Activated T-cell treated with anti-CD3 and anti-CD28 coated beads for 24 hours (primary cell): ENCODE data around the gene OR51M1.
"Not testable (repeated sequence)": the region's sequence is repeated elsewhere in the genome, so short reads cannot be mapped to it uniquely, and the experiment has no call there.

Experiments used
- DNase-seq: peaks from one replicate; pipeline ENCODE4 v3.0.0-alpha.2; 2020; ENCODE audit warnings: low read depth

The OR51M1 gene, protein sequence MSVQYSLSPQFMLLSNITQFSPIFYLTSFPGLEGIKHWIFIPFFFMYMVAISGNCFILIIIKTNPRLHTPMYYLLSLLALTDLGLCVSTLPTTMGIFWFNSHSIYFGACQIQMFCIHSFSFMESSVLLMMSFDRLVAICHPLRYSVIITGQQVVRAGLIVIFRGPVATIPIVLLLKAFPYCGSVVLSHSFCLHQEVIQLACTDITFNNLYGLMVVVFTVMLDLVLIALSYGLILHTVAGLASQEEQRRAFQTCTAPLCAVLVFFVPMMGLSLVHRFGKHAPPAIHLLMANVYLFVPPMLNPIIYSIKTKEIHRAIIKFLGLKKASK

DNA sequence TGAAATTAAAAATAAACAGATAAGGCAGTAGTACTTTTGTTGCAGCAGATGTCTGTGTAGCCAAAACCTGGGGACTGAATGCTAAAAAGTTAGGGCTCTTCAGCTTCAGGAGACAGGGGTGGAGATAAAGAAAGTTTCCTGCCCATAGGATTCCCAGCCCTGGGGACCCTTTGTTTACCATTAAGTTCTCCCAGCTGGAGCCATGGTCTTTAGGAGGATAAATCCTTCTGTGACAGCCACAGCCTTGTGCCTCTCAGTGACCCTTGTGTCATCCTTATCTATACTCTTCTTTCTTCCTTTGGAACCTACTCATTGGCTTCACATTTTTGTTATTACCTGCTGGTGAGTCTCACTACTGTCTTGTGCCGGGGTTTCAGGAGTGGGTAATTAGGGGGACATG is at the start of gene OR51M1:
TSS of gene OR51M1 (plus strand) at position 237 of the 400 bp plus-strand sequence. CDS start 5,587 bp downstream, outside the sequence.
- no peak for DNase-seq

DNA sequence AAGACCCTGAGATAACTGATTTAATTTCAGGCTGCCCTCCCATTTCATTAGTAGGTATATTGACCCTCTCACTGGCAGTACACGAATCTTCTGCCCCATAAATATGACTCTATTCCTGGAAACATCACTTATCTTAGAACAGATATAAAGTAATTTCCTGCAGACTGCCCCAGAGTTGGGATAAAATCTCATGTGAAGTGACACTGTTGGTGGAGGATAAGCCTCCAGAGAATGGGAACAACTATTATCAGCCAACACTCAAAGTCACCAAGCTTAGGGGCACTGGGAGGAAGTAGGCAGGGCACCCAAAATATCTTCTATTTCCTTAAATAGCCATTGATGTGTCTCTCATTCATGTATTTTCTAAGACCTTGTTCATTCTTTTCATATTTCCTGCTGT is 48.4 kb upstream of the OR51M1 start:
- no peak for DNase-seq

DNA sequence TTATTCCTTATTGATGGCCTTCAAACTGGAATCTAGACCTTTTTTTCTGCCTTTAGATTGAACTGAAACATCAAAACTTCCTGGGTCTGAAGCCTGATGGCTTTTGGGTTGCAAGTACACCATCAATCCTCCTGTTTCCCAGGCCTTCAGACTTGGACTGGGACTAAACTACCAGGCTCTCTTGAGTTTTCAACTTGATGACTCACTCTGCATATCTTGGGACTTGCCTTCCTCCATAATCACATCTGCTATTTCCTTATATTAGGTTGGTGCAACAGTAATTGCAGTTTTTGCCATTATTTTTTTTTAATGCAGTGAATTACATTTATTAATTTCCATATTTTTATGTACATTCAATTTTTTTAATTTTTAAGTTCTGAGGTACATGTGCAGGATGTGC is 47.3 kb upstream of the OR51M1 start:
- DNase-seq = no peak

DNA sequence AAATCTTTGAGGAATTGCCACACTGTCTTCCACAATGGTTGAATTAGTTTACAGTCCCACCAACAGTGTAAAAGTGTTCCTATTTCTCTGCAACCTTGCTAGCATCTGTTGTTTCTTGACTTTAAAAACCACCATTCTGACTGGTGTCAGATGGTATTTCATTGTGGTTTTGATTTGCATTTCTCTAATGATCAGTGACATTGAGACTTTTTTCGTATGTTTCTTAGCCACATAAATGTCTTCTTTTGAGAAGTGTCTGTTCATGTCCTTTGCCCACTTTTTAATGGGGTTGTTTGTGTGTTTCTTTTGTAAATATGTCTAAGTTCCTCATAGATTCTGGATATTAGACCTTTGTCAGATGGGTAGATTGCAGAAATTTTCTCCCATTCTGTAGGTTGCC is 46.4 kb upstream of the OR51M1 start:
- DNase-seq = not testable (repeated sequence)

DNA sequence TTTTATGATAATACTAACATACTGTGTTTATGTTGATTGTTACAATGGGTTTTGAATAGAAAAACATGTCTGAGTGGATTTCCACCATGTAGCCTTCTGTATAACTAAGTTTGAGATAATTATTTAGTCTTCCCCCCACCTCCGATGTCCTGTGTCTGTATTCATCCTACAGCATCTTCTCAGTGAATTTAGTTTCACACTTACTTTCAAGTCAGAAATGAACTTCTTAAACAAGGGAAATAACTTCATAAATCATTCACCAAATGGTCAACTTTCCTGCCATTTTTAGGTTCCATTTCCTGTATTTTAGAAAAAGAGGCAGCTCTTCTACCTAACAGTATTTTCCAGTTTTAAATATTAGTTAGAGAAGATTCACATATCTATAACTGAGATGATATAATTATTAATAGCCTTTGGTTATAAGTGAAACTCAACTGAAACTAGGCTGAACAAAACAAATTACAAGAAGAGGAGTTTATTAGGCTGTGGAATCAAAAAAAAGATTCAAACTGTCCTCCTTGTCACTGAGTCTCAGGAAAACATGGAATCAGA is 43.8 kb upstream of the OR51M1 start:
- no peak for DNase-seq

DNA sequence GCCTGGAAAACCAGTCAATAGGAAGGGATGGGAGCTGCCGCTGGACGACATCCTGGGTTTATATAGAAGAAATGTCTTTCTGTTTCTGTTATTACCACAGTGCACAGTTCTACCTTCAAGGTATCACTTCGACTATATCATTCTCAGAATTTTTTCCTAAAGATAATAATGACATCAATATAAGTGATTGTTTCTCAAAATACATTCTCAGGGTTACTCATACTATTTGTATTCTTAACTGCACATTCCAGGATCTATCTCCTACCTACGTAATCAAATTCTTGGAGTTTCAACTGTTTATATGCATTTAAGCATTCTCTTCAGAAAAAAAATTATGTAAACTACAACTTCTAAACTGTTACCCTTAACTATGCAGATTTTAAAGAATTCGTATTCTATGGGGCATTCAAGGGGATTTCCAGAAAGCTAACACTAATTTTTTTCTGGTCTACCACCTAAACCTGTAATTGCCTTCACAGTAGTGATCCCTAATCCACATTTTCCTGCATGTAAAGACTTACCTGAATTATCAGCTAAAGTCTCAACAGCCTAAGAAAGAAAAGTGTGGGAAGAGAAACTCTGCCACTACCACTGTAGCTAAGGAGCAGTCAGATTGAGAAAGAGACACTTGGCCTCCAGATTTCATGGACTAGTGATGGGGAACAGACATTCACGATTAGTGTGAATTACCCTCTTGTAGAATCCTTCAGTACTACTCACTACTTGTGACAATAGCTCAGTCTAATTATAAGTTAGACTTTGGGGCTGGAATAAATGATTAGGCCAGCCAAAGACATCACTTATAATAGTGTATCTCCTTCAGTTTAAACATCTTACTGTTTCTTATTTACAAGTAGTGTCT is 39.9 kb upstream of the OR51M1 start, which contains the start of gene OR51B5:
TSS of gene OR51B5 (minus strand) at position 51 of the 862 bp plus-strand sequence. CDS start at position 51, 0 bp downstream.
- no peak for DNase-seq

DNA sequence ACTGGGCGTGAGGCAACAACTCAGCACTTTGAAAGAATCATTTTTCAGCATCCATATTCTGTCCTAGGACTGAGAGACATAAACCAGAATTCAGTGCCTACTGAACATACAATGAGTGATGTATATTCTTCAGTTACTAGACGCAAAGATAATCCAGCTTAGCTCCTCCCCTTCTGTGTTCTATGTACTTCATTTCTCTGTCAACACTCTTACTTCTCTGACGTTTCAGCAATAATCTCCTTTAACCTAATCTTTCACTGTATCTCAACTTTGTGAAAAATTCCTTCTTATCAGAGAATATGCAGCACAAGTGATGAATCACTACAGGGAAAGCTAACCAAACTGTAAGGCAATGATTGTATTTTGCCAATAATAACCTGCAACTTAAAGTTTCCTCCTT is 37.8 kb upstream of the OR51M1 start:
- DNase-seq = no peak

DNA sequence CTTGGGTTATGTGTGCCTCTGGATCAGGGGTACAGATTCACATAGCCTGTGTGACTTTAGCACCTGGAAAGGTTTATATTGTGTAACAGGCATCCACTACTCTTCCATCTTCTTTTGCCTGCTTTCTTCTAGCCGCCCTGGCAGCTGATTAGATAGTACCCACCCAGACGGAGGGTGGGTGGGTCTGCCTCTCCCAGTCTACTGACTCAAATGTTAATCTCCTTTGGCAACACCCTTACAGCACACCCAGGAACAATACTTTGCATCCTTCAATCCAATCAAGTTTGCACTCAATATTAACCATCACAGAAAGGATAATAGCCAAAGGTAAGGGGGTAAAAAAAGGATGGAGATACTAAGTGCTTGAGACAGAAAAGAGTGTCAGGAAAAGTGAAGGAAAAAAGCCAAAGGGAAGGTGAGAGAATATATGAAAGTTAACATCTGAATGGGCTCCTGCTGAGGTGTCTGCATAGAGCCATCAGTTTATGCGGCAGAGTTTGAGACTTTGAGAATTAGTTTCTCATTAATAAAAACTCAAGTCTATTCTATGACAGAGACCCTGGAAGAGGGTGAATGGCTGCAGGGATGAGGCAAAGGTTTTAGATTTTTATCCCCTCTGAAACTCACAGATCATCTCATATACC is 34.9 kb upstream of the OR51M1 start:
- DNase-seq = no peak

DNA sequence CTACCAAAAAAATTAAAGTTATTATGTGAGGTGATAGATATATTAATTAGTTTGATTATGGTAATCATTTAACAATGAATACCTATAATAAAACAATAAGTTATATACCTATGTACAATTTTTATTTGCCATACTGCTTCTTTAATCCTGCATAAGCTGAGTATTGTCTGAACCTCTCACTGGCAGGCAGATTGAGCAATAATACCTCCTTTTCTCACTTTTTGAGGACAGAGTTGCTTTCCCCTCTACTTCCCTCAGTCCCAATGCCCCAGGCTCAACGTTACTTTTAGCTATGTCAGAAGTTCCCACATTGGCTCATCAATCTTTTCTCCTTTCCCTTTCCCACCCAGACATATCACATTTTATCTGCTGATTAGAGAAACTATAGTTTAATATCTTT is 34.1 kb upstream of the OR51M1 start:
- DNase-seq = no peak

DNA sequence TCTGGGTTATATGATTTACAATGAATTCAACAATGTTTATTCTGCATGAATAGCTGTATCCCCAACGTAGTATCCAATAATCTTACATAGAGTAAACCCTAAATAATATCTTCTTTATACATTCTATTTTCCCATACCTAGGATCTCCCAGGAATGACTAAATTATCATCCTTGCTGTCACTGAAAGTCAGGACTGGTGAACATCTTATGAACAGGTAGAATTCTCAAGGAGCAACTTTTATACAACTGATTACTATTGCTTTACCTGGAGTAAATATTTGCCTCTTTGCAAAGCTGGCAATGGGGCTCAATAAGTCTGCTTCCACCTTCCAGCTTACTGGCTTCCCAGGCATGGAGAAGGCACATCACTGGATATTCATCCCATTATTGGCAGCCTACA is 32.4 kb upstream of the OR51M1 start, which contains the start of gene OR51B6:
TSS of gene OR51B6 (plus strand) at position 301 of the 400 bp plus-strand sequence. CDS start at position 301, 0 bp downstream.
- DNase-seq = no peak

DNA sequence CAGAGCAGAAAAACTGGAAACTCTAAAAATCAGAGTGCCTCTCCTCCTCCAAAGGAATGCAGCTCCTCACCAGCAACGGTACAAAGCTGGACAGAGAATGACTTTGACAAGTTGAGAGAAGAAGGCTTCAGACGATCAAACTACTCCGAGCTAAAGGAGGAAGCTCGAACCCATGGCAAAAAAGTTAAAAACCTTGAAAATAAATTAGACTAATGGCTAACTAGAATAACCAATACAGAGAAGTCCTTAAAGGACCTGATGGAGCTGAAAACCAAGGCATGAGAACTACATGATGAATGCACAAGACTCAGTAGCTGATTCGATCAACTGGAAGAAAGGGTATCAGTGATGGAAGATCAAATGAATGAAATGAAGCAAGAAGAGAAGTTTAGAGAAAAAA is 27.6 kb upstream of the OR51M1 start:
- DNase-seq = not testable (repeated sequence)

DNA sequence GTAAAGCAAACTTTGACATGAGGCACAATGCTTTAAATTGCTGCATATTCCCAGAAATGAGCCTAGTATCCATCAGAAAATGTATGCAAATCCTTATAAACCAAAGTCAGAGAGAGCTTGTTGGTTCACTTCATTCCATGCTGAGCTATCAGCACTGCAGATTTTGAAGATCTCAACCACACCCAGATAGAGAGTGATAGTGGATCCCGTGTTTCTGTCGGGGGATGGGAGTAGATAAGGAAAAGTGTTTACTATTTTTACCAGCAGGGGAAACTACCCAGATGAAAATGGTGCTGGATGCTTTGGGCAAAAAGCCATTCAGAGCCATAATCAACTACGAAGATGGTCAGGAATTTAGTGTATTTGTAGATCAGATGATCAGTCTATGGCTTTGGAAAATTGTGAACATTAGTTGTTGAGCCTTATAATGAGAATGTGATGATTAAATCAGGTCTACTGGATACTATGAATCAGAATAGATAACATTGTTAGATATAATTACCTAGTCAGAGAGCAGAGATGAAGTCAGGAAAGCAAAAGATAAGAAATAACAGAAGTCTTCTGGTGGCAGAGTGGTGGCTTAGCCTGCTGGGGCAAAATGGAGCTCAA is 21.5 kb upstream of the OR51M1 start:
- DNase-seq = no peak

DNA sequence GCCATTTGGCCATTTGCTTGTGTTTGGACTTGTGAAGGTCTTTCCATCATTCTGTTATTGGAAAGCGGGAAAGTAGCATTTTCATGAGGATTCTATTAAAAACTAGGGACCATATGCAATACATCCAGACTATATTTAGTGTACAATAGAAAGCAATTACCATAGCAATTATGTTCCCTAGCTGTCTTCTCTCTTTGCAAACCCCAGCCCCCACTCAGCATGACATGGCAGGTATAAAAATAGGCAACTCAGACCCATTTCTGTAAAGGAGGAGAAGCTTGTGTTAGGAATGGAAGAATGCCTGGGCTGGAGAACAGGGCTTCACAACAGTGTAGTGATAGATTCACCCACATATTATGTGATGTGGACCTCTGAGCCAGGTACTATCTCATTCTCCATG is 19.9 kb upstream of the OR51M1 start:
- no peak for DNase-seq

DNA sequence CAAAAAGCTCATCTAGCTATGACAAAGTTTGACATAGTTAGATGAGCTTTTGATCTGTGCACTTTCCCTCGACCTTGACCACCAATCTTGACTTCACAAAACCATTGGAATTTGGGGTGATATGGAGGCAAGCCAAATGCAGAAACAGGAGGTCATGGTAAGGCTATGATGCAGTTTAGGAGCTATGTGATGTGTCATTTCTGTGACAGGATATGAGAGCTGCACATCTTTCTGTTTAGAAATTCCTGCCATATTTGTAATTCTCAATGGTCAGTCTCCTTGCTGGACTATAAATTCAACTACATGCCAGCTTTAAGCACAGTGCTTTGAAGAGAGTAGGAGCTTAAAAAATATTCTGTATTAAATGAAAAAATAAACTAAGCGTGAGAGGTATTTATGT is 19.4 kb upstream of the OR51M1 start:
- no peak for DNase-seq

DNA sequence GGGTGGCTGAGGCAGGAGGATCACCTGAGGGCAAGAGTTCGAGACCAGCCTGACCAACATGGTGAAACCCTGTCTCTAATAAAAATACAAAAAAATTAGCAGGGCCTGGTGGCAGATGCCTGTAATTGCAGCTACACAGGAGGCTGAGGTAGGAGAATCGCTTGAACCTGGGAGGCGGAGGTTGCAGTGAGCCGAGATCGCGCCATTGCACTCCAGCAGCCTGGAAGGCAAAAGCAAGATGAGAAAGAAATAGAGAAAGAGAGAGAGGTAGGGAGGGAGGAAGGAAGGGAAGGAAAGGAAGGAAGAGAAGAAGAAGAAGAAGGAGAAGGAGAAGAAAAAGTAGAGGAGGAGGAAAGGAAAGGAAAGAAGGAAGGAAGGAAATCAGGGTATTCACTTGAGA is 17.2 kb upstream of the OR51M1 start:
- not testable (repeated sequence) for DNase-seq

DNA sequence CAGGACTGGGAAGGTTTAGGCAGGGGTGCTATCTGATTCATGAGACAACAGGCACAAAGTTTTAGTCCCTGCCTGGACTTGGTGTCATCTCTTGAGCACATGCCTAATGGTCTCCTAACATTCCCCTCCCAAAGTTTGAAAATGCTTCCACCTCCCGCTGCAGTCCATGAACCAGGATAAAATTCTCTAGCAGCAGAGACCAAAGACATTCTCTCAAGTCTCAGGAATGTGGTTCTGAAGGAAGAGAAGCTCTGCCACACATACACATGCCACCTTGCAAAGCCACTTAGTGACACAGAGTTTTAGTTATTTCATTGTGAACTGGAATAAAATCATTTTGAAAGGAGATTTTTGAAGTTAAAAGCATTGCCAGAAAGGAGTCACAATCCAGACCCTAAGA is 16.8 kb upstream of the OR51M1 start:
- no peak for DNase-seq

DNA sequence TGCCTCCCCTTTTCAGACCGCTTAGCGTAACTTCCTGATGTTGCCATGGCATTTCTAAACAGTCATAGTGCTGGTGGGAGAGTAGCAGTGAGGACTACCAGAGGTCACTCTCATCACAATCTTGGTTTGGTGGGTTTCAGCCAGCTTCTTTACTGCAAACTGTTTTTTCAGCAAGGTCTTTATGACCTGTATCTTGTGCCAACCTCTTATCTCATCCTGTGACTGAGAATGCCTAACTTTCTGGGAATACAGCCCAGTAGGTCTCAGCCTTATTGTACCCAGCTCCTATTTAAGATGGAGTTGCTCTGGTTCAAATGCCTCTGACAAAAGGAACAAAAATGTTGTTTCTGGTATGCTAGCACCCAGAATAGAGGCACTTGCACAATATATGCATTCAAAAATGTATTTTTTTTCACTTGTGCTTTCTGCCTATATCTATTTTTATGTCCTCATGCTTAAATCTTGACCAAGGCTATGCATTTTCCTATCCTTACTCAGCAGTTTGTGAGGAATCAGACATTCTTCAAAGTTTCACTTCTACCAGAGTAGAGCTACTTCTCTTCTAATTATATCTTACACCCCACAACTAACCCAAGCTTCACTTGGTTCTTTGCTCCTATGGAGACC is 16.1 kb upstream of the OR51M1 start:
- DNase-seq = no peak

DNA sequence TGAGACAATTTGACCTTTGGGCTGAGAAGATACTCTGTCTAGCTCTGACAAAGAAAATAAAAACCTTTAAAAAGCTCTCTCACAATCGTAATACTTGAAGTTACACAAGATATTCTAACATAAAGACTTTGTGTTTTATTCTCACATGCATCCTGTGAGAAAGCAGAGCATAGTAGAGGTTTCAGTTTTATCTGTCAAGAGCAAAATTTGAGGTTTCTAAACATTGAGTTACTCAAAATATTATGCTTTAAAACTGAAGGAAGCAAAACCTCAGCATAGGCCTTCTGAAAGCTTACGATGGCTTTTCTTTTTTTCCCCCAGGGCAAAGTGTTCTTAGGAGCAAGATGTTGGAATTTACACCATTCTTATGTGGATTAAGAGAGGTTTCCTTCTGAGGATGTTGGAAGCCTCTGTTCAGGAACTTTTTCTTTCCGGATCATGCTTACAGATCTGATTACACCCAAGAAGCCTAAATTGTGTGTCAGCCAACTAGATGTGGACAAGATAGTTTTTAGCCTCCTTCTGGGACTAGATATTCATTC is 15.0 kb upstream of the OR51M1 start:
- no peak for DNase-seq

DNA sequence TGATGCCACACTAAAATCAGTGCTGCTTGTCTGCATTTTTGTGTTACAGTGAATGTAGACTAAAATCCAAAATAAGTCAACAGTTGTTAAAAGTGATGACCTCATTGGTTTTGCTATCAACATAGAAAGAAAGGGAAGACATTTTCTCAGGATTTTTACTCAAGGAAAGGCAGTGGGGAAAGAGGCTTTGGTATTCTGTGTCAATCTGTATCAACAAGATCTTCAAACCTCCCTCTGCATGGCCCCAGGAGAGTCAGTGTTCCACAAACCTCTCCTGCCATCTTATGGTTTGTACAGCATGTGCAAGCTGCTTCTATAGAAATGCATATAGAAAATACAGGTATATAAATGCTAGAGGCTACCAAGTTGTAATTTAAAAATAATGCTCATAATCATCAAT is 13.8 kb upstream of the OR51M1 start:
- DNase-seq = no peak

DNA sequence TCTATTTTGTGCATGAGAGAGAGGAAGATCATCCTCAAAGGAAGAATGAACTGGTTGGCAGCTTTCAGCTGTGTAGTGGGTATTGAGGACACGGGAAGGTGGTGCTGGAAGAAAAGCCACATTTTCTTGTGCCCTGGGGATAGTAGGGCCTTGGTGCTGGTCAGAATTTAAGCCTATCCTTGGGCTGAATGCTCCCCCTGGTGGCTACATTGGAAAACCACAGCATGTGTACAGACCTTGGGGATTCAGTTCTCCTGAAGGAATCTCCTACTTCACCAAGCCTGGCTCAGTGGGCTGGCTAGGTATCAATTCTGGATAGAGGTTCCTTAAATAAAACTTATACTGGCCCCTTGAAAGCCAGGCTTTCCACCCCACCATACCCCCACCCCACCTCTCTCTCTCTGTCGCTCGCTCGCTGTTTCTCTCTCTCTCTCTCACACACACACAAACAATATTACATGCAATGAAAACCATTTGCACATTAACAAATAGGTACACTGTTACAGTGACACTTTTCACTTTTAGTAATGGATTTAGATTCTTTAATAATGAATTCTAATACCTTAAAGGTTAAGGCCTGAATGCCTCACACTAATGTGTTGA is 2.8 kb upstream of the OR51M1 start:
- peak; percentile 10 for DNase-seq

DNA sequence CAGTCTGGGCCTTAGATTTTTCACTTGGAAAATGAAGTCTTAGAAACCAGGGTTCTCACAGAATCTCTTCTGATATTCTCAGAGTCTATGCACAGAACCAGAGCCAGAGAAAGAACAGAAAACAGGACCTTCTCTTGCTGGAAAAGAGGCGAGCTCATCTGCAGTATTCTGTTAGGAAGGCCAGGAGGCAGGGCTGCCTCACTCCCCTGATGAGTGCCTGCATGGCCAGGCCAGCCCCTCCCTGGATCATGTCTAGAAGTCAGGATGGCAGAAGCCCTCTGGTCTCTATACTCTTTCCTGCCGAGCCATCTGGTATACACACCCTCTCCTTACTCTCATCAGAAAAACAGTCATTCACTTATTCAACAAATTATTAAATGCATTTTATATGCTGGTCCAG is 723 bp downstream of the OR51M1 start:
- DNase-seq = no peak
